Astrocyte of the spinal cord (primary cell): ENCODE measurements around the gene CAMTA1.
A peak's percentile ranks its signal among the peaks of the same experiment; 100 is the strongest.

Source experiments
- DNase-seq: peaks from one replicate; pipeline ENCODE4 v3.0.0; 2011; ENCODE audit warnings: low read depth, low spot score
- H3K4me3 ChIP-seq: 2 replicates; pipeline ENCODE4 v1.5.1; 2011; ENCODE audit warnings: low read depth, mild to moderate bottlenecking, low read length, moderate library complexity
- in situ Hi-C: cut with HindIII; loops from 2 replicates; pipeline ENCODE4 v1.10.0; 2017; ENCODE audit warnings: low sequenced_read_pairs
- TF ChIP-seq, protein P1 (sequence below): IDR thresholded peaks from 2 replicates; pipeline ENCODE4 v1.5.1; 2012; ENCODE audit warnings: low read depth, mild to moderate bottlenecking, low read length, inconsistent platforms

Gene CAMTA1

DNA sequence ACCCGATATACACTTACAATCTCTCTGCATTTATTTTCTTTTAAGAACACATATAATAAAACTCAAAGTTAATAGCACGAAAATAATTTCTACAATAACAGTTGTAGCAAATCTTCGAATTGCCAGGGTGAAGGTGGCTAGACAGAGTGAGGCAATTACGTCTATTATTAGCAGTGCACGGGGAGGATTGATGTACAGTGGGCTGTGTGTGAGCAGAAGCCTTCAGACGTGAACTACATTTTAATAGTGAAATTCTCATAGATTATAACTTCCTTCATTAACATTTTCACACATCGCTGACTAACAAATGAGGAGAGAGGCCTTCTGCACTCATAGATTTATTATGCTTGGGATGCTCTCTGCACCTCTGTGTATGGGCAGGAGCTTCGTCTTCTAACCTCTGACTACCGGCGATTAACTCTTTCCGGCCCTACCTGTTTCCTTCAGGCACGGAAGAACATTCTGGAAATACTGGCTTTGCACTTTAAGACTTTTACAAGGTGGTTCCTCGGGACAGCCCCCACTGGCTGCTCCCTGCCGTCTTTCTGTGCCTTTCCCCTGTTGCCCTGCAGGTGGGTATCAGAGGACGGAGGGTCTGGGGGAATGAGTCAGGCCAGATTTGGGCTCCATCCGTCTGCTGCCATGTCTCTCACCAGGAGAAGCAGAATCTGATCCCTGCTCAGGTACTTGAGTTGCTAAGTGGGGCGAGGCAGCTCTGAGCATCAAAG is 200.5 kb downstream of the CAMTA1 start:
- TF ChIP-seq, protein P1, sequence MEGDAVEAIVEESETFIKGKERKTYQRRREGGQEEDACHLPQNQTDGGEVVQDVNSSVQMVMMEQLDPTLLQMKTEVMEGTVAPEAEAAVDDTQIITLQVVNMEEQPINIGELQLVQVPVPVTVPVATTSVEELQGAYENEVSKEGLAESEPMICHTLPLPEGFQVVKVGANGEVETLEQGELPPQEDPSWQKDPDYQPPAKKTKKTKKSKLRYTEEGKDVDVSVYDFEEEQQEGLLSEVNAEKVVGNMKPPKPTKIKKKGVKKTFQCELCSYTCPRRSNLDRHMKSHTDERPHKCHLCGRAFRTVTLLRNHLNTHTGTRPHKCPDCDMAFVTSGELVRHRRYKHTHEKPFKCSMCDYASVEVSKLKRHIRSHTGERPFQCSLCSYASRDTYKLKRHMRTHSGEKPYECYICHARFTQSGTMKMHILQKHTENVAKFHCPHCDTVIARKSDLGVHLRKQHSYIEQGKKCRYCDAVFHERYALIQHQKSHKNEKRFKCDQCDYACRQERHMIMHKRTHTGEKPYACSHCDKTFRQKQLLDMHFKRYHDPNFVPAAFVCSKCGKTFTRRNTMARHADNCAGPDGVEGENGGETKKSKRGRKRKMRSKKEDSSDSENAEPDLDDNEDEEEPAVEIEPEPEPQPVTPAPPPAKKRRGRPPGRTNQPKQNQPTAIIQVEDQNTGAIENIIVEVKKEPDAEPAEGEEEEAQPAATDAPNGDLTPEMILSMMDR, result no peak
- DNase-seq, result no peak
- H3K4me3 ChIP-seq, result no peak overlapping the region
- in situ Hi-C loops, result no loop called here

DNA sequence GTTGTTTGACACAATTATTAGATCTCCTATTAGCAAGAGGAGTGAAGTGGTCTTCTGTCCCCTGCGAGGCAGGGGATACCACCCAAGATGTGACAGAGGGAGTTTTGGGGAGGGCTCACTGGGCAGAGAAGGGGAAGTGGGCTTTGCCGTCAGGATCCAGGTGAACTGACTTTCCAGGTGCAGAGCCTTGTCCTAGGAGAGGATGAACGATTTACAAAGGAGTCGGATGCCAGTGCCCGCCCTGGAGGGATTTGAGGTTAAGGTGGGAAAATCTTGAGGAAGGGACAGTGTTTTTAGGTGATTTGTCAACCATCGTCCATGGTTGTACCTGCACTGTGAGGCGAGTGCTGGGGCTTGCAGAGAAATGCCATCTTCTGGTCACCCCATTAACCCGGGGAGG is 201.0 kb downstream of the CAMTA1 start:
- in situ Hi-C loops, result no loop called here
- DNase-seq, result no peak
- H3K4me3 ChIP-seq, result no peak overlapping the region
- TF ChIP-seq, protein P1, result no peak

DNA sequence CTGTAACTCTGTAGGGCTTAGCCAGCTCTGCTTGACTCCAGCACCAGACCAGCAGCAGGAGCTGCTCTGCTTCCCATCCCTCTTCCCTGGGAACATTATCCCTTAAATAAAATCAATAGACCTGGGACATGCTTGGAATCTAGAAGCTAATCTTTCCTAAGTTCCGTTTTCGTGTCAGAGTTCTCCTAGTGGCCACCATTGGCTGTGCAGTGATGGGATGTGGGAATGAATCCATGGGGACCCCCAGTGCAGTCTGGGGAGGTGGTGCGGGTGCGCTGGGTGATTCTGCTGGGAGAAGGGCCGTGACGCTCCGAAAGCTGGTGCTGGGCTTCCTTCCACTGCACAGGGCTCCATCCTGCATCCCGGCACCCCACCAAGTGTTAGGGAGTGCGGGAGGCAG is 202.7 kb downstream of the CAMTA1 start:
- H3K4me3 ChIP-seq, result no peak overlapping the region
- in situ Hi-C loops, result no loop called here
- DNase-seq, result no peak
- TF ChIP-seq, protein P1, result peak; percentile 6

DNA sequence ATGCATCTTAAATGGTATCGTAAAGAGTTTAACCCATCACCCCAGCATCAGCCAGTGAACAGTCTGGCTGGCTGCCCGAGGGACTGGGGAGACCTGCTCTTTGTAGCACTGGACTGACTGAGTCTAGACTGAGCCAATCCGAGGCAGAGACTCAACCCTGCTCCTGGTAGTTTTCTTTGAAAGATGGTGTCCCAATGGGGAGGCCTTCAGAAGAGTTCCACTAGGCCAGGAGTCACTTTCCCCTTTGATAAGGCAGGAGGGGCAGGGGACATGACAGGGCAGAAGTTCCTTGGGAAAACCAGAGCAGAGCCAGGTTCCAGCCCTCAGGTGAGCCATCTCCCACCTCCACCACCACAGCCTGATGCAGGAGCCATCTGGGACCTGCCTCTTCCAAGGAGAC is 203.5 kb downstream of the CAMTA1 start:
- DNase-seq, result no peak
- in situ Hi-C loops, result no loop called here
- TF ChIP-seq, protein P1, result no peak
- no peak overlapping the region for H3K4me3 ChIP-seq

DNA sequence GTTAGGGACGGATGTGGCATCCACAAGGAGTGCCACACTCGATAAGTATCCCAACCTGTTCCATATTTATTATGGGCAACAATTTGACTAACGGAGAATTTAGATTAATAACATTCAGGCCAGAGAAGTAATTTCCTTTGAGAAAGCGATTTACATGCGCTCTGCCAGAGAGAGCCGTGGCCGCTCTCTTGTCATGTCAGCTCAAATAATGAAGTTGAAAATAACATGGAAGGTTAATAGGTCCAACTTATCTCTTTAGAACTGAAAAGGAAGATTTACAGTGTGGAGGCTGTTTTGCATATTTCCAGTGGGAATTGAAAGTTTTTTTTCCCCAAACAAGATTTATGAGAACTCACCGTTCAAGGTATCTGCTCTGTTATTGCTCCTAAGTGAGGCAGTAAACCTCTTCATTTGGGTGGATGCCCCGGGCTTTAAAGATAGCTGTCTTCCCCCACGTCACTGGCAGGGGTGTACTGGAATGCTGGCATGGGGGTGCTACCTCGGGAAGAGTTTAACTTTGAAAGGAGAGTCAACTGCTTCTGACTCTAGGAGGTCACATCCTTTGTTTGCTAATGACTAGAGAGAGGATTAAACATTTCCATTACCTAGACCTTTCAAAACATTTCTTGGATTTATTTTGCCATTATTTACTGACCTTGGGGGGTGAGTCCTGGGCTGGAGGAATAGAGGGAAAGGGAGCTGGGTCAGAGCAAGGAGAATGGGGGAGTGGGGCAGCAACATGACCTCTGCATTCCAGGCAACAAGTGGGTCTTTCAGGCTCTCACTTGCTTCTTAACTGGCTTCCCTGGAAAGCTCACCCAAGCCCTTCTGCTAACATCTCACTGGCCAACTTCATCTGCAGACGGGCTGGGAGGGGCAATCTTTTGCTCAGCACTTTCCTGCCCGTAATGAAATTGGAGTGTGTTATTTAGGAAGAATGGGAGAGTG is 204.2 kb downstream of the CAMTA1 start:
- no peak overlapping the region for H3K4me3 ChIP-seq
- TF ChIP-seq, protein P1, result no peak
- in situ Hi-C loops, result no loop called here
- DNase-seq, result no peak

DNA sequence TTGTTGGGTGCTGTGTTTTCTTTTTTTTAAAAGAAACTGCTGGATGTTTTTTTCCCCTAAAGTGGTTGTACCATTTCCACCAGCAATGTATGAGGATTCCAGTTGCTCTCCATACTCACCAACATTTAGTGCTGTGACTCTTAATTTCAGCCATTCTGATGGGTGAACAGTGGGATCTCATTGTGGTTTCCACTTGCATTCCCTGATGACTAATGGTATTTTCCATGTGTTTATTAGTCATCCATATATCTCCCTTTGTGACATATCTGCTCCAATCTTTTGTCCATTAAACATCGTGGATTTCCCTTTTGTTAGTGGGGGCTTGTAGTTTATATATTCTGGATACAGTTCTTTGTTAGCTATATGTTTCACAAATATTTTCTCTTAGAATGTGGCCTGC is 206.0 kb downstream of the CAMTA1 start:
- H3K4me3 ChIP-seq, result no peak overlapping the region
- TF ChIP-seq, protein P1, result no peak
- DNase-seq, result peak; percentile 73
- in situ Hi-C loops, result no loop called here
